T-helper 1 cell treated with Interleukin-12 subunit alpha and Interleukin-12 subunit beta and Interleukin-4 antibody, amounts not matched to agents 30 μg/mL and 1 μg/mL, for 36 hours (primary cell): ENCODE data around the gene WDR62.

Experiments used
- H3K27ac Mint-ChIP-seq: one replicate; pipeline ENCODE4 v1.8.0; 2021; ENCODE audit warnings: mild to moderate bottlenecking, mixed read lengths
- H3K27me3 Mint-ChIP-seq: one replicate; pipeline ENCODE4 v1.8.0; 2021; ENCODE audit warnings: low read depth, mixed read lengths
- H3K36me3 Mint-ChIP-seq: one replicate; pipeline ENCODE4 v1.8.0; 2021; ENCODE audit warnings: low read depth, mixed read lengths
- H3K4me1 Mint-ChIP-seq: one replicate; pipeline ENCODE4 v1.8.0; 2021; ENCODE audit warnings: low read depth, mixed read lengths
- H3K4me3 Mint-ChIP-seq: one replicate; pipeline ENCODE4 v1.8.0; 2021; ENCODE audit warnings: mild to moderate bottlenecking, moderate library complexity, mixed read lengths
- H3K9me3 Mint-ChIP-seq: one replicate; pipeline ENCODE4 v1.8.0; 2021; ENCODE audit warnings: mixed read lengths

The WDR62 gene

DNA sequence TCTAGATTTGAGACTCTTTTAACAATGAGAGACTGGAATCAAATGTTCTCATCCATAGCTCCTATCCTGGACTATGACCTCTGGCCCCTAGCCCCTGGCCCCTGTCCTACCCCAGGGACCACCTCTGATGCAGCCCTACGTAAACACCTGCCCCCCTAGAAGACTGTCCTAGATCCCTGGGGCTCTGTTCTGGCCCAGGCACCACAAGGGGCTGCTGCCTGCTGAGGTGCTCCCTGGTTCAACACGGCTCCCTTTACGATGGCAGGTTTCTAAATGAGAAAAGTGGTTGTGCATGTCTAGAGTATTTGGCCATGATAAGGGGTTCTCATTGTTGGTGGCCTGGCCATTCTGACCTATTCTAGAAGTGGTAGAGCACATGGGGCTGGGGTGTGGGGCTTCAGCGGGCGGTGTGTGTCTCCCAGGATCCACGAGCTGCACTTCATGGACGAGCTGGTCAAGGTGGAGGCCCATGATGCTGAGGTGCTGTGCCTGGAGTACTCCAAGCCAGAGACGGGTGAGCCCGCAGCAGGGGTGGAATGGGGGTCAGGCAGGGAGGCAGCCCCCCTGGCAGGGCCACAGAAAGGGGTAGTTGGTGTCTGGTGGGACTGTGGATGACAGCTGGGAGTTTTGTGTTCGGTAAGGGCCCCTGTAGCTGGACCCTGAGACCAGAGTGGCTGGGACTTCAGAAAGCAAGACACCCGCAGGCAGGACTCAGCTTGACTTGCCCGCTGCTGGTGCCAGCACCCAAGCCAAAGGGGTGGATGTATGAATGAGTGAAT, 29.7 kb downstream of the WDR62 start:
- Mint-ChIP-seq H3K9me3 (no peaks in the 10 kb centered on the region), H3K4me1 (no peaks in the 10 kb centered on the region), H3K4me3 (no peak overlapping the region), H3K36me3 (peaks cover 42% of the 10 kb centered on the region), H3K27ac (no peak overlapping the region), H3K27me3 (no peaks in the 10 kb centered on the region)

DNA sequence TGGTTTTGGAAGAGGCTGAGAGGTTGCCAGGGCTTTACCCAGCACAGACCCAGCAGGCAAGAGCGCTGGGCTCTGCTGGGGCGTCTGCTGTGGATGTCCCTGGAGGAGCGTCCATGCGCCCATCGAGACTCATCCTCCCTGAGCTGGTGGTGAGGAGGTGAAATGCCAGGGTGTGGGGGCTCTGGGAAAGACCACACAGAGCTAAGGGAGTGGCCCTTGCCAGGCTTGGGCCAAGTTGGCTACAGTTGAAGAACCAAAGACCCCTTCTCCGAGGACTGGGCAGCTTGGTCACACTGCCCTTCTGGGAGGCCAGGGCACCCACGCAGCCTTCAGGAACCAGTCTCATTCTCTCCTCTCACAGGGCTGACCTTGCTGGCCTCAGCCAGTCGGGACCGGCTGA, 31.6 kb downstream of the WDR62 start:
- Mint-ChIP-seq H3K4me1 (no peaks in the 10 kb centered on the region), H3K27ac (no peak overlapping the region), H3K36me3 (peaks cover 39% of the 10 kb centered on the region)

DNA sequence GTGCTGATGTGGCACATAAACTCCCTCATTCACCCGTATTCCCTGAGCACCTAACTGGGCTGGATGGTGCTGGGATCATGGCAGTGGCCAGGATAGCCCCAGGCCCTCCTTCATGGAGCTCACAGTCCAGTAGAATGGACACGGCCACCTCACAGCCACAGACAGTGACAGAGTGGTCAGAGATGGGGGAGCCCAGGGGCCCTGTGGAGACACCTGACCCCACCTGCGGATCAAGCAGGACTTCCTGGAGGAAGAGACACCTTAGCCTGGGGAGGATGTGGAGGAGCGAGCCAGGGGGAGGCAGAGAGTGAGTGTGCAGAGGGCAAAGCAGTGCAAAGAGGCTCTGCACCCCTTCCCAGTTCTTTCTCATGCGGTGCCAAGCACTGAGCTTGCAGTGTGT, 35.1 kb downstream of the WDR62 start:
- Mint-ChIP-seq H3K4me1 (peaks cover 8% of the 10 kb centered on the region), H3K27me3 (no peaks in the 10 kb centered on the region), H3K9me3 (no peaks in the 10 kb centered on the region), H3K27ac (no peak overlapping the region), H3K4me3 (no peak overlapping the region), H3K36me3 (peaks cover 26% of the 10 kb centered on the region)

More for the DNA sequence above, 31.6 kb downstream of the WDR62 start:
- no peaks in the 10 kb centered on the region for H3K9me3 Mint-ChIP-seq
- no peaks in the 10 kb centered on the region for H3K27me3 Mint-ChIP-seq
- no peak overlapping the region for H3K4me3 Mint-ChIP-seq

DNA sequence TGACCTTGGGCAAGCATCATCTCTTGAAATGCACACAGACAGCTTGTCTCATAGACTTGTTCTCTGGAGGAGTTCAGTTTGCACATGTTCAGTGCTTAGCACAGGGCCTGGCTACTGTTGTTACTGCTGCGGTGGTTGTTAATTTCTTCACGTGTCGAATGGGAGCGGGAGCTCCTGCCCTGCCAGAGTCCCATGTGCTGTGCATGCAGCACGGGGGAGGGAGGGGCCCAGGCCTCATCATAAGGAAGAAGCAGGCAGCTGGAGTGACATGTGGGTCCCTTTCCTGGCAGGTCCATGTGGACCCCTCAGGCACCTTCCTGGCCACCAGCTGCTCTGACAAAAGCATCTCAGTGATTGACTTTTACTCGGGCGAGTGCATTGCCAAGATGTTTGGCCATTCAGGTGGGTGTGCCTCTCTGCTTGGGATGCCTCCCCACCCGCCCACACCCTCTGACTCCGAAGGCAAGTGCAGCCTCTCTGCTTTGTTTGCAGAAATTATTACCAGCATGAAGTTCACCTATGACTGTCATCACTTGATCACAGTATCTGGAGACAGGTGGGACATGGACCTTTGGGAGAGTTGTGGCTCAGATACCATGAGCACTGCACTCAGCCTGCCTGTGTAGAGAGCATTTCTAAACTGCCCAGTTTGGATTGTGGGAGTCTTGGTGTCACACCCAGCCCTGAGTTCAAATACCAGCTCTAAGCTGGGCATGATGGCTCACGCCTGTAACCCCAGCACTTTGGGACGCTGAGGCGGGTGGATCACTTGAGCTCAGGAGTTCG, 36.4 kb downstream of the WDR62 start:
- Mint-ChIP-seq H3K27me3 (no peaks in the 10 kb centered on the region), H3K4me1 (peaks cover 8% of the 10 kb centered on the region), H3K27ac (no peak overlapping the region), H3K9me3 (no peaks in the 10 kb centered on the region), H3K36me3 (peaks cover 25% of the 10 kb centered on the region), H3K4me3 (no peak overlapping the region)

DNA sequence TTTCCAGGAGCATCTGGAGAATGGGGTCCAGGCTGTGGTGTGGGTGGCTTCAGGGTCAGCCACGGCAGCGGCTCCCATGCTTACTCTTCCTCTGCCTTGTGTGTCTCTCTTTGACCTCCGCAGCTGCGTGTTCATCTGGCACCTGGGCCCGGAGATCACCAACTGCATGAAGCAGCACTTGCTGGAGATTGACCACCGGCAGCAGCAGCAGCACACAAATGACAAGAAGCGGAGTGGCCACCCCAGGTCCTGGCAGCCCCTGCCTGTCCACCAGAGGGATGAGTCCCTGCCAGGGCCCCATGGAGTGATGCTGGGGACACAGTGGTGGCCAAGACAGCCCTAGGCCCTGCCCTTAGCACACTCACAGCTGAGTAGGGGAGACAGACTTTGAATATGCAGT, 37.9 kb downstream of the WDR62 start:
- Mint-ChIP-seq H3K9me3 (no peaks in the 10 kb centered on the region), H3K36me3 (peaks cover 28% of the 10 kb centered on the region), H3K4me1 (peaks cover 8% of the 10 kb centered on the region), H3K27me3 (no peaks in the 10 kb centered on the region), H3K4me3 (no peak overlapping the region), H3K27ac (no peak overlapping the region)

DNA sequence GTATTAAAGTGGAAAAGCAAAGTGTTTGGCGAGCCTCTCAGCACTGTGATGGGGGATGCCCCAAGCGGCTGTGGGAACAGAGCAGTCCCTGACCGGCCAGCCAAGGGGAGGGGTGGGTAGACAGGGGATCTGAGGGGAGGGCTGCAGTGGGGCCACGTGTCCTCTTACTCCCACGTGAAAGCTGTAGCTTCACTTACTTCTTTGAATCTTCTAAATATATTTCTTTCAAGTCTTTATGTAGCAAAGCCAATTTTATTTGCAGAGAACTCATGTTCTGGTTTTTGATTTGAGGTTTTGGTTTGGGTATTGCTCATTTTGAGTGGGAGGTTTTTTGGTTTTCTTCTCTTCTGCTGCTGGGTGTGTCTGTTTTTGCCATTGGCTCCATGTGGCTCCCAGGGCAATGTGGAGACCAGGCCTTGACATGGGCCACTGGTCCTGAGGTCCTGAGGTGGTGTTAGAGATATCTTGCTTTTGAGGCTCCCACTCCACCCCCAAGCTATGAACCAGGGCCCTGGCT, 38.5 kb downstream of the WDR62 start:
- no peaks in the 10 kb centered on the region for H3K27me3 Mint-ChIP-seq
- H3K27ac Mint-ChIP-seq = peak overlapping the region; percentile 64
- H3K4me1 Mint-ChIP-seq = peaks cover 8% of the 10 kb centered on the region
- peaks cover 25% of the 10 kb centered on the region for H3K36me3 Mint-ChIP-seq
- no peak overlapping the region for H3K4me3 Mint-ChIP-seq
- no peaks in the 10 kb centered on the region for H3K9me3 Mint-ChIP-seq

DNA sequence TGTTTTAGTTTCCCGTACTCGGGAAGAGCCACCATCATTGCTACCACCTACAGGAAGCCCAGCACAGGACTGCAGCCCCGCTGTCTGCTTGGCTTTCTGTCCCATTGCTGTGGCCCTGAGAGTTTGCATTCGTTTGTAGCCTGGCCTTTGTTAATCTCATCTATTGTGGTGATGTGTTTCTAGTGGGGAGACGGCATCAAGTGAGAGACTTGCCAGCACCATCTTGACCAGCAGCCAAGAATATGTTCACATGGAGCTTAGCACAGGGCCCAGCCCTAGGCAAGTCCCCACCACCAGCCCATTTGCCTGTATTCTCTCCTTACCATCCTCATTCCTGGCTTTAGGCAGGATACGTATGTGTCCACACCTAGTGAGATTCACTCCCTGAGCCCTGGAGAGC, 39.0 kb downstream of the WDR62 start:
- H3K27me3 Mint-ChIP-seq = no peaks in the 10 kb centered on the region
- H3K27ac Mint-ChIP-seq = peak overlapping the region; percentile 64
- H3K36me3 Mint-ChIP-seq = peaks cover 25% of the 10 kb centered on the region

DNA sequence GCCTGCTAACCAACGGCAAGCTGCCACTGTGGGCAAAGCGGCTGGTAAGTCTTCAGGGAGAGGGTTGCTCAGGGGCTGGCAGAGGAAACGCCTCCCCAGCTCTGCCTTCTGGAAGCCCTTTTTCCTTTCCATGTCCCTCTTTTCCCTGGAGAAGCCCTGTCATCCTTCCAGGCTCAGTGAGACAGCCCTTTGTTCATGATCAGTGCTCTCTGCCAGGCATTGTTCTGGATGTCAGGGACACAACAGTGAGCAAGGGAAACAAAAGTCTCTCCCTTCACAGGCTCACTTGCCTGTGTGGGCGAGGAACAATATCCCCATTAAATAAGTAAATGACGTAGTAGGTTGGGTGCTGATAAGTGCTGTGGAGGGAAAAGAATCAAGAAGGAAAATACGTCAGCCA, 42.3 kb downstream of the WDR62 start:
- no peaks in the 10 kb centered on the region for H3K27me3 Mint-ChIP-seq
- H3K4me3 Mint-ChIP-seq = no peak overlapping the region
- H3K4me1 Mint-ChIP-seq = peaks cover 8% of the 10 kb centered on the region
- no peak overlapping the region for H3K27ac Mint-ChIP-seq
- H3K9me3 Mint-ChIP-seq = no peaks in the 10 kb centered on the region
- H3K36me3 Mint-ChIP-seq = peaks cover 18% of the 10 kb centered on the region

More for the DNA sequence above, 39.0 kb downstream of the WDR62 start:
- no peak overlapping the region for H3K4me3 Mint-ChIP-seq
- no peaks in the 10 kb centered on the region for H3K9me3 Mint-ChIP-seq
- H3K4me1 Mint-ChIP-seq = peaks cover 8% of the 10 kb centered on the region

DNA sequence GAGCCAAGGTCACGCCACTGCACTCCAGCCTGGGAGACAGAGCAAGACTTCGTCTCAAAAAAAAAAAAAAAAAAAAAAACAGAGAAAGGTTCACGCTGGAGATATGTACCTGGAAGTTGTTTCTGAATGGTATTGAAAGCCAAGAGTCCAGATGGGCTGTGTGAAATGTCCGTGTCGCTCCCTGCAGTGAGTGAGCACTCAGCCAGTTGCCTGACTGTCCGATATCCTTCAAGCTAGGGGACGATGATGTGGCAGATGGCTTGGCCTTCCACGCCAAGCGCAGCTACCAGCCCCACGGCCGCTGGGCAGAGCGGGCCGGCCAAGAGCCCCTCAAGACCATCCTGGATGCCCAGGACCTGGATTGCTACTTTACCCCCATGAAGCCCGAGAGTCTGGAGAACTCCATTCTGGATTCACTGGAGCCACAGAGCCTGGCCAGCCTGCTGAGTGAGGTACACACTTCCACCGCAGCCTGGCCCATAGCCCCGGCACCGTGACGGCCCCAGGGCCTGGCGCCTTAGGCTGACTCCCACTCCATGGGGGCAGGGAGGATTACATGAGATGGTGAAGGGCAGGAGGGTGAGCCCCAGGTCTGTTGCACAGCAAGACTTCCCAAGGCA, 44.6 kb downstream of the WDR62 start:
- H3K27ac Mint-ChIP-seq = no peak overlapping the region
- H3K4me1 Mint-ChIP-seq = no peaks in the 10 kb centered on the region
- H3K9me3 Mint-ChIP-seq = no peaks in the 10 kb centered on the region
- H3K36me3 Mint-ChIP-seq = peaks cover 15% of the 10 kb centered on the region
- H3K4me3 Mint-ChIP-seq = no peak overlapping the region
- H3K27me3 Mint-ChIP-seq = no peaks in the 10 kb centered on the region

DNA sequence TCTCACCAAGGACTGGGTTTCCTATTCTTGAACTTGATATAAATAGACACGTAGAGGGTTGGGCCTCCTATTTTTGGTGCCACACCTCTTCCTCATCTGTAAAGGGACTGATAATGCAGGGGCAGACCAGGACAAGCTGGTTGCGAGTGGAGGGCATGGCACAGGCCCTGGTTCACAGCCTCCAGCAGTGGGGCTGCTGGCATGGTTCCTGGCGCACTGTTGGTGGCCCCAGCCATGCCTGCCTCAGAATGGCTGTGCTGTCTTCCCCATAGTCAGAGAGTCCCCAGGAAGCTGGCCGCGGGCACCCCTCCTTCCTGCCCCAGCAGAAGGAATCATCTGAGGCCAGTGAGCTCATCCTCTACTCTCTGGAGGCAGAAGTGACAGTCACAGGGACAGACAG, 45.8 kb downstream of the WDR62 start:
- Mint-ChIP-seq H3K4me1 (no peaks in the 10 kb centered on the region), H3K4me3 (no peak overlapping the region)

DNA sequence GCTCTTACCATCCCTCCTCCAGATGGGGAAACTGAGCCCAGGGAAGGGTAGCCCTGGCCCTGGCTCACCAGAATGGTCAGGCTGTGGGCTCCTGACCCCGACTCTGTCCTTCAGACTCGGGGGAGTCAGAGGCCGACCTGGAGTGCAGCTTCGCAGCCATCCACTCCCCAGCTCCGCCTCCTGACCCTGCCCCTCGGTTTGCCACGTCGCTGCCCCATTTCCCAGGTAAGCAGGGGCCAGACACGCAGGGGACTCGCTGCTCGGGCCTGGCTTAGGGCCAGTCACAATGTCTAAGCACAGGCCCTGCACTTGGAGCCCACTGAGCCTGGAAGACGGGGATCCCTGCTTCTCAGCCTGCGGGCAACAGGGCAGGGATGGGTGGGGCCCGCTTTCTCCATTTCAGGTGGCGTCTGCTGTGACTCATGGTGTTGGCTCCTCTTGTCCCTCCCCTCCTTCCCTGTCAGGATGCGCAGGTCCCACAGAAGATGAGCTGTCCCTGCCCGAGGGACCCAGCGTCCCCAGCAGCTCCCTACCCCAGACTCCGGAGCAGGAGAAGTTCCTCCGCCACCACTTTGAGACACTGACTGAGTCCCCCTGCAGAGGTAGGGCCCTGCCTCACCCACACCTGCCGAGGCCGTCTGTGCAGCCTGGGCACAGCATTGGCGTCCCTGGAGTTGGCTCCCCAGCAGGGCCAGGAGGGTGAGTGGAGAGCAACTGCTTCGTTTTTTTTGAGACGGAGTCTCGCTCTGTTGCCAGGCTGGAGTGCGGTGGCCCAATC, 47.0 kb downstream of the WDR62 start:
- Mint-ChIP-seq H3K4me3 (no peak overlapping the region), H3K4me1 (no peaks in the 10 kb centered on the region), H3K27me3 (no peaks in the 10 kb centered on the region), H3K27ac (no peak overlapping the region), H3K9me3 (no peaks in the 10 kb centered on the region), H3K36me3 (peaks cover 16% of the 10 kb centered on the region)

More for the DNA sequence above, 45.8 kb downstream of the WDR62 start:
- Mint-ChIP-seq H3K9me3 (no peaks in the 10 kb centered on the region), H3K36me3 (peaks cover 12% of the 10 kb centered on the region), H3K27ac (no peak overlapping the region), H3K27me3 (no peaks in the 10 kb centered on the region)

DNA sequence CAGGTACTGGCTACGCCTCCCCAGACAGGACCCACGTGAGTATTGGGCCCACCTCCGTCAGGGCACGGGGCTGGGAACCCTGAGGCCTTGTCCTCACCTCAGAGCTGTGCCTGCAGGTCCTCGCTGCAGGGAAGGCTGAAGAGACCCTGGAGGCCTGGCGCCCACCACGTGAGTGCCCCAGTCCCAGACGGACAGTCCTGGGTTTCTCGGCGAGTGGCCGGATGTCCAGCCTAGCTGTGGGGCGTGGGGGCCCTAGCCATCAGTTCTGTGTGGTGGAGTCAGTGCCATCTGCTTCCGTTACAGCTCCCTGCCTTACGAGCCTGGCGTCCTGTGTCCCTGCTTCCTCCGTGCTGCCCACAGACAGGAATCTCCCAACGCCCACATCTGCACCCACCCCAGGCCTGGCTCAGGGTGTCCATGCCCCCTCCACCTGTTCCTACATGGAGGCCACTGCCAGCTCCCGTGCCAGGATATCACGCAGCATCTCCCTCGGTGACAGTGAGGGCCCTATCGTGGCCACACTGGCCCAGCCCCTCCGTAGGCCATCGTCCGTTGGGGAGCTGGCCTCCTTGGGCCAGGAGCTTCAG, 48.4 kb downstream of the WDR62 start:
- H3K4me3 Mint-ChIP-seq = no peak overlapping the region
- no peaks in the 10 kb centered on the region for H3K27me3 Mint-ChIP-seq
- H3K27ac Mint-ChIP-seq = no peak overlapping the region
- H3K4me1 Mint-ChIP-seq = no peaks in the 10 kb centered on the region
- no peaks in the 10 kb centered on the region for H3K9me3 Mint-ChIP-seq
- peaks cover 17% of the 10 kb centered on the region for H3K36me3 Mint-ChIP-seq

DNA sequence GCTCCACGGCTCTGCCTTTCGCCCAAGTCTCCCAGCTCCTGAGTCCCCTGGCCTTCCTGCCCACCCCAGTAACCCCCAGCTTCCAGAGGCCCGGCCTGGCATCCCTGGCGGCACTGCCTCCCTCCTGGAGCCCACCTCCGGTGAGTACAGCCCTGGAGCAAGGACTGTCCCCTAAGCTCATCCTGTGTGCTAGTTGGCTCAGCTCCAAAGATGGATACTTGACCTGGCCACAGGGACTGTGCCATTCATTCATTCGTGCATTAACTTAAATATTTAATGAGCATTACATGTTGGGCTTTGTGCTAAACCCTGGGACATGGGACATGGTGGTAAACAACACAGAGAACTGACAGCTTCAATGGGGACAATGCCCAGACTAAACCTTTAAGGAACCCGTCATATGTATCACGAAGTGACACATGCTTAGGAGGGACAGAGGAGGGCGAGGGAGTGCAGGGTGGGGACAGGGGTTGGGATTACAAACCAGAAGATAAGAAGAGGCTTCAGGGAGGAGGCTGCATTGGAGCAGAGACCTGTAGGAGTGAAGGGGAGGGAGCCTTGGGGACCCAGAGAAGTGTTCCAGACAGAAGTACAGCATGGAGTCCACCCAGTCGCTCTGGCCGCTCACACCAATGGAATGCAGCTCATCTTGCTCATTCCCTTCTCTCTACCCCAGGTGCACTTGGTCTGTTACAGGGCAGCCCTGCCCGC, 49.3 kb downstream of the WDR62 start:
- Mint-ChIP-seq H3K36me3 (peaks cover 13% of the 10 kb centered on the region), H3K4me3 (no peak overlapping the region), H3K9me3 (no peaks in the 10 kb centered on the region), H3K27me3 (no peaks in the 10 kb centered on the region), H3K27ac (no peak overlapping the region), H3K4me1 (no peaks in the 10 kb centered on the region)
